OCI-LY3 (cell line): ENCODE data around the gene SDHAF1.

Experiments
- CTCF ChIP-seq: fragments of 200-600, 300-600 bp; sonication (generic); IDR thresholded peaks from 2 replicates; pipeline ENCODE4 v1.5.1; 2014; ENCODE audit warnings: antibody characterized with exemption, low read length, low read depth
- EZH2phosphoT487 ChIP-seq: fragments of 200-600 bp; shearing (Covaris generic); IDR thresholded peaks from 2 replicates; pipeline ENCODE4 v1.6.1; 2018; ENCODE audit warnings: antibody characterized with exemption, mixed run types, low read depth

- TF ChIP-seq CTCF (no peak), EZH2phosphoT487 (no peak)
Measured at GRCh38 chr19:36008336-36008978, 13.5 kb downstream of the SDHAF1 start, which contains the start of gene SYNE4.
